ENCODE data around the gene NUDT6. TPM values are rescaled to one million over a fixed set of nuclear protein-coding genes. Genes with fewer than 3 reads are reported as not detected.
A peak's percentile ranks its signal among the peaks of the same experiment; 100 is the strongest.

The NUDT6 gene
- total and polyA plus RNA-seq, 9 donors = 6.6 to 9.4 (median 7.9) TPM

DNA sequence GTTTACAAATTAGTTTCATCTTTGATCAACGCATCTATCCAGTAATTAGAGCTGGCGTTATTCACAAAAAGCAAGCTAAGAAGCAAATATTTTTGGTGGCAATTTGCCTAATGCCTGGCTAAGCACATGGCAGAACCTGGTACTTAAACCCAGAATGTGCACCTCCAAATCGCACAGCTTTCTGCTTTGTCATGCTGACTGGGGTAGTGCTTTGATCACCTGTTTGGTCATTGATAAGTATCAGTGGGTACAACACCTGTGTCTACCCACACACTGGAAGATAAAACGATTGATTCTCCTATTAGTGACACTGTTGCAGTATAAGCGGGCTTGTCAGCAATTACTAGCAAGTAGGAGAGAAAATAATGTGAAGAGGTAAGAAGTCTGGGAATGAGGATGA is 1.9 kb downstream of the NUDT6 start:
- WGBS (ENCODE audit: insufficient coverage) = 100% methylated on average over 1 of the region's 5 CpGs
- H3K4me3 ChIP-seq (ENCODE audit: low read length) = no peak overlapping the region
- DNase-seq = no peak
- peaks cover 4% of the 10 kb centered on the region for H3K36me3 ChIP-seq (ENCODE audit: control insufficient read depth, insufficient read depth, low read length)
- no peaks in the 10 kb centered on the region for H3K9me3 ChIP-seq (replicated peaks; ENCODE audit: control insufficient read depth, low read depth, low read length)
- no peaks in the 10 kb centered on the region for H3K27me3 ChIP-seq (ENCODE audit: control insufficient read depth, insufficient read depth, low read length)
- peaks cover 5% of the 10 kb centered on the region for H3K4me1 ChIP-seq (ENCODE audit: control insufficient read depth, insufficient read depth, low read length)
- H3K27ac ChIP-seq (ENCODE audit: low read length) = no peak overlapping the region

DNA sequence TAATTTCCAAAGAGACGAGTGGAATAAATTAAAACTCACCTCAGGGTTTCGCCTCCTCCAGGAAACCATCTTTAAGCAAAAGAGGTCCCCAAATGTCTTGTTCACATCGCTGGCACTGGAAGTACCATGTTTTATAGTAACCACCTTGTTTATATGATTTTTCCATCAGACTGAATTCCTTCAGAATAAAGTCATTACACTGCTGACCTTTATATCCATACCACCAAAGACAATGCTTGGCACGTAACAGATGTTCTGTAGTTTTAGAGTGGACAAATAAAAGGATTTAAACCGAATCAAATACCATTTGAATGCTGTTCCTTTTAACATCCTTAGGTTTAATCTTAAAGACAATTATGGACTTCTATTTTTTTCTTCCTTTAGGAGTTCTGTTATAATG is 4.7 kb downstream of the NUDT6 start:
- H3K4me1 ChIP-seq (ENCODE audit: control insufficient read depth, insufficient read depth, low read length) = peaks cover 3% of the 10 kb centered on the region
- DNase-seq = no peak
- no peaks in the 10 kb centered on the region for H3K27me3 ChIP-seq (ENCODE audit: control insufficient read depth, insufficient read depth, low read length)
- no peak overlapping the region for H3K4me3 ChIP-seq (ENCODE audit: low read length)
- H3K36me3 ChIP-seq (ENCODE audit: control insufficient read depth, insufficient read depth, low read length) = peaks cover 6% of the 10 kb centered on the region
- 89% methylated on average over 3 of the region's 5 CpGs for WGBS (ENCODE audit: insufficient coverage)
- H3K27ac ChIP-seq (ENCODE audit: low read length) = no peak overlapping the region
- H3K9me3 ChIP-seq (replicated peaks; ENCODE audit: control insufficient read depth, low read depth, low read length) = no peaks in the 10 kb centered on the region

DNA sequence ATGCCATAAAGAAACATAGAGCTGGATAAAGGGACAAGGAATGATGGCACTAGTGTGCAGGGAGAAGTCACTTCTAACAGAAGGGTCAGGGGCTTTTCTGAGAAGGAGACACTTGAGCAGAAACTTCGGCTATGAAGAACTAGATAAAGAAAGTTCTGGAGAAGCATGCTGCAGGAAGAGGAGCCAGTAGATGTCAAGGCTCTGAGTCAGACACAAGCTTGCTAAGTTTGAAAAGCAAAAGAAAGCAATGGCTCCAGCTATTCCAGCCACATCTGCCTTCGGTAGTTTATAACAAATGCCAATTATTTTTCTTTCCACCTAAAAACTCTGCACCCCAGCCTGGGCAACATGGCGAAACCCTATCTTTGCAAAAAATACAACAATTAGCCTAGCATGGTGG is 7.5 kb downstream of the NUDT6 start:
- peaks cover 6% of the 10 kb centered on the region for H3K36me3 ChIP-seq (ENCODE audit: control insufficient read depth, insufficient read depth, low read length)
- H3K4me1 ChIP-seq (ENCODE audit: control insufficient read depth, insufficient read depth, low read length) = no peaks in the 10 kb centered on the region
- H3K4me3 ChIP-seq (ENCODE audit: low read length) = no peak overlapping the region
- H3K27me3 ChIP-seq (ENCODE audit: control insufficient read depth, insufficient read depth, low read length) = no peaks in the 10 kb centered on the region
- WGBS (ENCODE audit: insufficient coverage) = 86% methylated on average over 2 of the region's 3 CpGs
- no peak for DNase-seq
- H3K27ac ChIP-seq (ENCODE audit: low read length) = no peak overlapping the region
- no peaks in the 10 kb centered on the region for H3K9me3 ChIP-seq (replicated peaks; ENCODE audit: control insufficient read depth, low read depth, low read length)

- no peak overlapping the region for H3K27ac ChIP-seq (ENCODE audit: low read length)
- no peaks in the 10 kb centered on the region for H3K4me1 ChIP-seq (ENCODE audit: control insufficient read depth, insufficient read depth, low read length)
- DNase-seq = peak; percentile 60
- H3K9me3 ChIP-seq (replicated peaks; ENCODE audit: control insufficient read depth, low read depth, low read length) = no peaks in the 10 kb centered on the region
- H3K36me3 ChIP-seq (ENCODE audit: control insufficient read depth, insufficient read depth, low read length) = peaks cover 6% of the 10 kb centered on the region
- WGBS (ENCODE audit: insufficient coverage) = no CpG with 5 or more reads among the region's 4 CpGs
- H3K4me3 ChIP-seq (ENCODE audit: low read length) = no peak overlapping the region
- H3K27me3 ChIP-seq (ENCODE audit: control insufficient read depth, insufficient read depth, low read length) = no peaks in the 10 kb centered on the region
These were observed 8.0 kb downstream of the NUDT6 start for GRCh38 chr4:122914292-122914904.

GRCh38 chr4:122912810-122913575 is 9.4 kb downstream of the NUDT6 start:
- H3K36me3 ChIP-seq (ENCODE audit: control insufficient read depth, insufficient read depth, low read length) = peaks cover 6% of the 10 kb centered on the region
- 80% methylated on average over 1 of the region's 1 CpG for WGBS (ENCODE audit: insufficient coverage)
- no peaks in the 10 kb centered on the region for H3K9me3 ChIP-seq (replicated peaks; ENCODE audit: control insufficient read depth, low read depth, low read length)
- no peaks in the 10 kb centered on the region for H3K4me1 ChIP-seq (ENCODE audit: control insufficient read depth, insufficient read depth, low read length)
- no peaks in the 10 kb centered on the region for H3K27me3 ChIP-seq (ENCODE audit: control insufficient read depth, insufficient read depth, low read length)
- H3K4me3 ChIP-seq (ENCODE audit: low read length) = no peak overlapping the region
- no peak for DNase-seq
- no peak overlapping the region for H3K27ac ChIP-seq (ENCODE audit: low read length)

DNA sequence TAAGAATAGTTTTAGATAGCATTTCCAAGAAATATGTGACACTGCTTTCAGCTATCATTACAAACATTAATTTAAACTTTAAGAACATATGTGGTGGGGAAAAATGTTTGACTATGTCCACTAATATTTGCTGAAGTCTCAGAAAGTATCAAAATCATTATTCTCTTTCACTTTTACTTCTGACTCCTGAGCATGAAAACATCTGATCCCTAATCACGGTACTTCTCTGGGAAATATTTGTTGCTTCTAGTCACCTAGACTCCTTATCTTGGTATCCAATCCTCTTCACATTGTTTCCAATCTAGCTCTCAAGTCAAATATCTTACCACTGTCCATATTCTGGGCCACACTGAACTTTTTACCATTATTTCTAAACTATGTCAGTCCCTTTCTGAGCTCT is 10.8 kb downstream of the NUDT6 start:
- Histone ChIP-seq H3K27me3 (ENCODE audit: control insufficient read depth, insufficient read depth, low read length) (no peaks in the 10 kb centered on the region), H3K27ac (ENCODE audit: low read length) (no peak overlapping the region), H3K36me3 (ENCODE audit: control insufficient read depth, insufficient read depth, low read length) (peaks cover 4% of the 10 kb centered on the region)

GRCh38 chr4:122909683-122910082 is 12.7 kb downstream of the NUDT6 start:
- Histone ChIP-seq H3K9me3 (replicated peaks; ENCODE audit: control insufficient read depth, low read depth, low read length) (no peaks in the 10 kb centered on the region), H3K4me1 (ENCODE audit: control insufficient read depth, insufficient read depth, low read length) (no peaks in the 10 kb centered on the region), H3K27ac (ENCODE audit: low read length) (peak overlapping the region; percentile 25), H3K36me3 (ENCODE audit: control insufficient read depth, insufficient read depth, low read length) (peaks cover 2% of the 10 kb centered on the region), H3K4me3 (ENCODE audit: low read length) (no peak overlapping the region), H3K27me3 (ENCODE audit: control insufficient read depth, insufficient read depth, low read length) (no peaks in the 10 kb centered on the region)
- peak; percentile 54 for DNase-seq
- no CpG with 5 or more reads among the region's 2 CpGs for WGBS (ENCODE audit: insufficient coverage)

More for the DNA sequence above, 10.8 kb downstream of the NUDT6 start:
- no peak for DNase-seq
- no peak overlapping the region for H3K4me3 ChIP-seq (ENCODE audit: low read length)
- WGBS (ENCODE audit: insufficient coverage) = 75% methylated on average over 1 of the region's 1 CpG
- no peaks in the 10 kb centered on the region for H3K4me1 ChIP-seq (ENCODE audit: control insufficient read depth, insufficient read depth, low read length)
- no peaks in the 10 kb centered on the region for H3K9me3 ChIP-seq (replicated peaks; ENCODE audit: control insufficient read depth, low read depth, low read length)

DNA sequence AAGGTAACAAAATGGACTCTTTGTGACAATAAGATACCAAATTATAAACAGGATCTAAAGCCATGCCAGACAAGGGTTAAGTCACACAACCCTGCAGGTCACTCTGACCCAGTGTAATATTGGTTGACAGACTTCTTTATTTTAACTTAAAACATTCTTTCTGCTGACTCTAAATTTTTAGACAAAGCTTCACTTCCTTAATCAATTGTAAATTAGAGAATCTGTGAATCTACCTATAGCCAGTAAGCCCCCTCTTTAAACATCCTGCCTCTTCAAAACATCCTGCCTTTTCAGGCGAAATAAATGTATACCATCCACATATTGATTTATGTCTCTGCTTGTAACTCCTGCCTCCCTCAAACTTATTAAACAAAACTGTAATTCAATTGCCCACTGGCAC is 14.2 kb downstream of the NUDT6 start:
- Histone ChIP-seq H3K4me3 (ENCODE audit: low read length) (no peak overlapping the region), H3K36me3 (ENCODE audit: control insufficient read depth, insufficient read depth, low read length) (peaks cover 6% of the 10 kb centered on the region), H3K4me1 (ENCODE audit: control insufficient read depth, insufficient read depth, low read length) (no peaks in the 10 kb centered on the region), H3K27ac (ENCODE audit: low read length) (no peak overlapping the region), H3K9me3 (replicated peaks; ENCODE audit: control insufficient read depth, low read depth, low read length) (no peaks in the 10 kb centered on the region), H3K27me3 (ENCODE audit: control insufficient read depth, insufficient read depth, low read length) (no peaks in the 10 kb centered on the region)
- DNase-seq = no peak
- WGBS (ENCODE audit: insufficient coverage) = 57% methylated on average over 1 of the region's 1 CpG

- no peak for DNase-seq
- 85% methylated on average over 6 of the region's 7 CpGs for WGBS (ENCODE audit: insufficient coverage)
- Histone ChIP-seq H3K27ac (ENCODE audit: low read length) (no peak overlapping the region), H3K4me1 (ENCODE audit: control insufficient read depth, insufficient read depth, low read length) (no peaks in the 10 kb centered on the region), H3K4me3 (ENCODE audit: low read length) (no peak overlapping the region), H3K9me3 (replicated peaks; ENCODE audit: control insufficient read depth, low read depth, low read length) (no peaks in the 10 kb centered on the region), H3K27me3 (ENCODE audit: control insufficient read depth, insufficient read depth, low read length) (no peaks in the 10 kb centered on the region), H3K36me3 (ENCODE audit: control insufficient read depth, insufficient read depth, low read length) (peaks cover 4% of the 10 kb centered on the region)
These were observed 15.5 kb downstream of the NUDT6 start for GRCh38 chr4:122906859-122907305.

GRCh38 chr4:122903766-122904288 is 18.6 kb downstream of the NUDT6 start:
- H3K9me3 ChIP-seq (replicated peaks; ENCODE audit: control insufficient read depth, low read depth, low read length) = no peaks in the 10 kb centered on the region
- no peak overlapping the region for H3K4me3 ChIP-seq (ENCODE audit: low read length)

More at GRCh38 chr4:122903766-122904288, 18.6 kb downstream of the NUDT6 start:
- no peaks in the 10 kb centered on the region for H3K4me1 ChIP-seq (ENCODE audit: control insufficient read depth, insufficient read depth, low read length)
- DNase-seq = no peak
- H3K27ac ChIP-seq (ENCODE audit: low read length) = no peak overlapping the region
- H3K36me3 ChIP-seq (ENCODE audit: control insufficient read depth, insufficient read depth, low read length) = peaks cover 4% of the 10 kb centered on the region
- no peaks in the 10 kb centered on the region for H3K27me3 ChIP-seq (ENCODE audit: control insufficient read depth, insufficient read depth, low read length)
